DND-41 (cell line): ENCODE results near the gene FSIP1.

ENCODE experiments used
- ATAC-seq: fragments of 200-7000 bp; cut with Tn5 transposase; 3 replicates; pipeline ENCODE4 v1.9.1; 2021; ENCODE audit warnings: low read depth; ENCODE audit not compliant: insufficient read depth
- DNase-seq: peaks from one replicate; pipeline ENCODE4 v3.0.0-alpha.2; 2020
- H2AFZ ChIP-seq: 2 replicates; pipeline ENCODE4 v1.6.0; 2012; ENCODE audit warnings: low read depth, low read length
- H3K27ac ChIP-seq: 2 replicates; pipeline ENCODE4 v1.5.1; 2012; ENCODE audit warnings: low read length, inconsistent platforms
- H3K27me3 ChIP-seq: fragments of 200-600 bp; sonication (generic); 2 replicates; pipeline ENCODE4 v1.6.0; 2012; ENCODE audit warnings: low read length, mild to moderate bottlenecking, inconsistent platforms; ENCODE audit not compliant: insufficient read depth, poor library complexity
- H3K36me3 ChIP-seq: 2 replicates; pipeline ENCODE4 v1.5.1; 2012; ENCODE audit warnings: low read length, inconsistent platforms; ENCODE audit not compliant: insufficient read depth
- H3K4me1 ChIP-seq: 2 replicates; pipeline ENCODE4 v1.5.1; 2012; ENCODE audit warnings: mild to moderate bottlenecking, low read length; ENCODE audit not compliant: insufficient read depth
- H3K4me2 ChIP-seq: 2 replicates; pipeline ENCODE4 v1.6.0; 2012; ENCODE audit warnings: mild to moderate bottlenecking, moderate library complexity, low read length, inconsistent platforms; ENCODE audit not compliant: insufficient read depth
- H3K4me3 ChIP-seq, 2 experiments: fragments of 200-600 bp in 1 of 2; shearing (Covaris generic) in 1 of 2; 2 replicates each; pipeline ENCODE4 v1.5.1; 2012 to 2016; ENCODE audit warnings: inconsistent platforms in 2 of 2, low read length in 2 of 2, mild to moderate bottlenecking in 2 of 2, low read depth in 1 of 2, moderate library complexity in 1 of 2
- H3K79me2 ChIP-seq: 2 replicates; pipeline ENCODE4 v1.6.0; 2012; ENCODE audit warnings: low read length, inconsistent platforms; ENCODE audit not compliant: insufficient read depth
- H3K9ac ChIP-seq: 2 replicates; pipeline ENCODE4 v1.6.0; 2012; ENCODE audit warnings: low read depth, mild to moderate bottlenecking, inconsistent platforms, low read length, moderate library complexity
- H3K9me3 ChIP-seq: 2 replicates; pipeline ENCODE4 v1.5.1; 2012; ENCODE audit warnings: low read length, moderate library complexity, mild to moderate bottlenecking, inconsistent platforms; ENCODE audit not compliant: insufficient read depth, severe bottlenecking
- H4K20me1 ChIP-seq: 2 replicates; pipeline ENCODE4 v1.6.0; 2012; ENCODE audit warnings: low read length; ENCODE audit not compliant: insufficient read depth
- CTCF ChIP-seq: IDR thresholded peaks from 2 replicates; pipeline ENCODE4 v1.5.1; 2012; ENCODE audit warnings: borderline replicate concordance, low read length, moderate library complexity, mild to moderate bottlenecking; ENCODE audit not compliant: poor library complexity, severe bottlenecking; ENCODE audit errors: extremely low read depth
- EZH2 ChIP-seq: IDR thresholded peaks from 3 replicates; pipeline ENCODE4 v1.6.1; 2012; ENCODE audit warnings: borderline replicate concordance, low read depth, mild to moderate bottlenecking, moderate library complexity, low read length, inconsistent platforms; ENCODE audit not compliant: severe bottlenecking

Gene FSIP1

GRCh38 chr15:39685999-39686613, 96.5 kb downstream of the FSIP1 start:
- H4K20me1 ChIP-seq = no peaks in the 10 kb centered on the region
- peak; percentile 79 for TF ChIP-seq CTCF
- no peak for TF ChIP-seq EZH2
- DNase-seq = peak; percentile 43
- no peak overlapping the region for H3K4me3 ChIP-seq
- ATAC-seq = peak; percentile 71
- H3K9ac ChIP-seq = no peak overlapping the region
- no peak overlapping the region for H2AFZ ChIP-seq
- no peaks in the 10 kb centered on the region for H3K36me3 ChIP-seq
- no peaks in the 10 kb centered on the region for H3K27me3 ChIP-seq
- no peak overlapping the region for H3K27ac ChIP-seq
- H3K4me1 ChIP-seq = no peaks in the 10 kb centered on the region
- no peak overlapping the region for H3K4me2 ChIP-seq
- no peaks in the 10 kb centered on the region for H3K79me2 ChIP-seq
- H3K9me3 ChIP-seq = no peaks in the 10 kb centered on the region

- H3K27me3 ChIP-seq = no peaks in the 10 kb centered on the region
- no peak for ATAC-seq
- H3K4me2 ChIP-seq = no peak overlapping the region
- no peak for DNase-seq
- no peaks in the 10 kb centered on the region for H3K79me2 ChIP-seq
- H3K36me3 ChIP-seq = no peaks in the 10 kb centered on the region
- no peak overlapping the region for H3K27ac ChIP-seq
- no peak overlapping the region for H3K4me3 ChIP-seq
- H2AFZ ChIP-seq = no peak overlapping the region
- no peaks in the 10 kb centered on the region for H3K4me1 ChIP-seq
- H3K9ac ChIP-seq = no peak overlapping the region
- H4K20me1 ChIP-seq = no peaks in the 10 kb centered on the region
- no peaks in the 10 kb centered on the region for H3K9me3 ChIP-seq
- TF ChIP-seq EZH2 (no peak), CTCF (no peak)
These were observed 97.3 kb downstream of the FSIP1 start for GRCh38 chr15:39685367-39685766.

GRCh38 chr15:39684233-39684632, 98.4 kb downstream of the FSIP1 start:
- Histone ChIP-seq H3K9me3 (no peaks in the 10 kb centered on the region), H3K4me2 (no peak overlapping the region), H3K27me3 (no peaks in the 10 kb centered on the region), H2AFZ (no peak overlapping the region), H3K4me1 (no peaks in the 10 kb centered on the region), H4K20me1 (no peaks in the 10 kb centered on the region), H3K9ac (no peak overlapping the region), H3K27ac (no peak overlapping the region), H3K79me2 (no peaks in the 10 kb centered on the region), H3K36me3 (no peaks in the 10 kb centered on the region), H3K4me3 (no peak overlapping the region)
- DNase-seq (no peak), ATAC-seq (no peak)
- TF ChIP-seq CTCF (no peak), EZH2 (no peak)

- Histone ChIP-seq H2AFZ (no peak overlapping the region), H3K27ac (no peak overlapping the region)
These were observed 100.3 kb downstream of the FSIP1 start for GRCh38 chr15:39682366-39682765.

More at GRCh38 chr15:39682366-39682765, 100.3 kb downstream of the FSIP1 start:
- TF ChIP-seq EZH2 (no peak), CTCF (no peak)
- Histone ChIP-seq H4K20me1 (no peaks in the 10 kb centered on the region), H3K79me2 (no peaks in the 10 kb centered on the region), H3K4me3 (no peak overlapping the region), H3K4me1 (no peaks in the 10 kb centered on the region), H3K4me2 (no peak overlapping the region), H3K9ac (no peak overlapping the region), H3K36me3 (no peaks in the 10 kb centered on the region), H3K27me3 (no peaks in the 10 kb centered on the region), H3K9me3 (no peaks in the 10 kb centered on the region)
- no peak for DNase-seq
- no peak for ATAC-seq
